Endometrium (tissue), 2 donors: Measurements from ENCODE around the gene CHAT.

Experiments used
- FAIRE-seq: peaks from 2 replicates; lab custom pipeline; 2012; peaks lifted over from hg19 to GRCh38; lab: Jason Lieb, UNC
- donor health status: control.
- donor health status: control.

CHAT gene

DNA sequence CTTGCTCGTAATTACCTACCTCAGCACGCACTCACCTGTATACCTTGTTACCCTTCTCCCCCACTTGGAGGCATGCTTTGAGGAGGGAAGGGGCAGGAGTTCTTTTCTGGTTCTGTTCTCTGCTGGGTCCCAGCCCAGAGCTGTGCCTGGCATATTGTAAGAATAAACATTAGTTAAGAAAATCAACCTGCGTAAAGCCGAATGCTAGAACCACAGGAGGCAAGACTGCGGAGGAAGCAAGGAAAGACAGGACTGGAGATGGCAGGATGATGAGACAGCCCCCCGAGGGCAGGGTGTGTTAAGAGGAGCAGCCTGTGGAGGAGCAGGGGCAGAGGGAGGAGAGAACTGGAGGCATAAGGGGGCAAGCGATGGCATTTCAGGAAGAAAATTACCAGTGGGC lies 75.1 kb downstream of the CHAT start:
- no peak for FAIRE-seq

- FAIRE-seq: no peak
Observed at GRCh38 chr10:49689882-49690510, 76.2 kb downstream of the CHAT start.

- FAIRE-seq: no peak
Observed at GRCh38 chr10:49690698-49691356, 77.0 kb downstream of the CHAT start.

GRCh38 chr10:49691588-49691987 lies 77.8 kb downstream of the CHAT start:
- FAIRE-seq: no peak

GRCh38 chr10:49694466-49694865 lies 80.6 kb downstream of the CHAT start:
- no peak for FAIRE-seq

GRCh38 chr10:49696311-49696710 lies 82.5 kb downstream of the CHAT start:
- no peak for FAIRE-seq

- no peak for FAIRE-seq
Observed at GRCh38 chr10:49698679-49699078, 84.8 kb downstream of the CHAT start.

DNA sequence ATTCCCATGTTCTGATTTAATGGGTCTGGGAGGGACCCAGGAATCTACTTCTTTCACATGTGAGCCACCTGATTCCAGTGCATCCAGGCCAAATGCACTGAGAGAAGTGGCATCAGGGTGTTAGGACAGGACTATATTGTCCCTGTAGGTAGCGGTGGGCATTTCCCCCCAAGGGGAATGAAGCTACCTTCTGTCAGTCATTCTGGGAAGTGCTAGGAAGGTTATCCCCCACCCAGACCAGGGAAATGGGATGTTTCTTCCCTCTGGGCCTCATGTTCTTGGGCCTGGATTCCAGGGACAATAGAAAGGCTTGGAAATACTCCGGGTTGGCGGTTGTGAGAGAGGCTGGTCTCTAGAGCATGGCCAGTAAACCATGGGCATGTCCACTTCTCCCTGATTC lies 86.4 kb downstream of the CHAT start:
- FAIRE-seq: no peak

- no peak for FAIRE-seq
Observed at GRCh38 chr10:49700997-49701396, 87.2 kb downstream of the CHAT start.

DNA sequence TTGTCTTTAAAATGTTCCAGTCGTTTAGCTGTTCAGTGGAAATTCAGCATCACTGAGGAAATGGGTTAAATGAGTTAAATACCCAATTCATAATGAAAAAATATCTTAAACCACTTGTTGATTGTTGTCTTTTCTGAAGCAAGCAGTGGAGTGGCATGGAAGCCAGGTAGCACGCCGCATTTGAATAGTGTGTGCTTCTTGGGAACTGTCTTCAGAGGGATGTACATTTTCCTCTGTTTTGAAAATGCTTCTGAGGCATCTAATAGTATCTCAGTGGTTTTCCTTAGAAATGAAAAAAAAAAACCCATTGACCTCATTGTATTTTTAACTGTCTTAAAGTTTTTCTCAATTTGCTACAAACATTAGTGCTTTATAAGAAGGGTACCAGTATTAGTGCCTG lies 93.7 kb downstream of the CHAT start:
- FAIRE-seq: no peak

DNA sequence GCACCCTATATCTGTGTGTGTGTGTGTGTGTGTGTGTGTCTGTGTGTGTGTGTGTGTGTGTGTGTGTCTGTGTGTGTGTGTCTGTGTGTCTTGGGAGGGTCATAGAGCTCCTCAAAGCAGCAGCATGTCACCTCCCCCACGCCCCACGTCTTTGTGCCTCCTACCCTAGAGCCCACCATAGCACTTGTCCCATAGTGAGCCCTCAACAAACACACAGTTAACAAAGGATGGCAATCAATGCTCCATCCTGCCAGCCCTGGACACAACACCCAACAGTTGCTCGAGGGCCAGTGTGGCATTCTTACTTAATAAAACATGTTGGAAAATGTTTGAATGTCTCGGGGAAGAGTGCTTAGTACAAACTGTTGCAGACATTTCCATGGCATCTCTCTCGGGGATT lies 96.1 kb downstream of the CHAT start:
- no peak for FAIRE-seq

GRCh38 chr10:49710966-49711365 lies 97.1 kb downstream of the CHAT start:
- no peak for FAIRE-seq

- no peak for FAIRE-seq
Observed at GRCh38 chr10:49711481-49711880, 97.6 kb downstream of the CHAT start.

- no peak for FAIRE-seq
Observed at GRCh38 chr10:49713266-49713665, 99.4 kb downstream of the CHAT start.
